GM12878 (cell line): ENCODE measurements around the gene SPRY1. TPM values are rescaled to one million over a fixed set of nuclear protein-coding genes. Genes with fewer than 3 reads are reported as not detected.

Source experiments
- ATAC-seq: fragments of 200-7000 bp; cut with Tn5 transposase; 3 replicates; pipeline ENCODE4 v1.9.1; 2020; ENCODE audit warnings: mild to moderate bottlenecking, moderate library complexity
- BruUV-seq: library from RNA; stranded (reverse); fragments of 400-500 nt; replicated peaks from 2 replicates; lab custom pipeline; 2021; lab: Mats Ljungman, UMichigan
- CTCF ChIA-PET: fragments of 300-600 bp; sonication (Branson Sonifier 250); formaldehyde crosslinking; extraction: SDS; loops from one replicate; lab custom pipeline; 2021; ENCODE audit warnings: inconsistent platforms; lab: Yijun Ruan, JAX
- POLR2A ChIA-PET: fragments of 350-600 bp; formaldehyde crosslinking; extraction: SDS; loops from one replicate; lab custom pipeline; 2021; ENCODE audit warnings: inconsistent platforms; lab: Charles Lee
- RAD21 ChIA-PET: fragments of 300-600 bp; sonication (Branson Sonifier 250); formaldehyde crosslinking; loops from one replicate; lab custom pipeline; 2023; ENCODE audit warnings: antibody characterized with exemption; ENCODE audit not compliant: unreplicated experiment; lab: Charles Lee
- SMC1A ChIA-PET: fragments of 300-600 bp; sonication (Branson Sonifier 250); formaldehyde crosslinking; loops from one replicate; lab custom pipeline; 2023; ENCODE audit not compliant: unreplicated experiment, uncharacterized antibody; lab: Charles Lee
- DNase-seq: peaks from one replicate; pipeline ENCODE4 v3.0.0-alpha.2; 2011; ENCODE audit warnings: low read depth, low spot score
- FAIRE-seq: peaks from 3 replicates; lab custom pipeline; 2011; peaks lifted over from hg19 to GRCh38; lab: Jason Lieb, UNC
- H2AFZ ChIP-seq: 2 replicates; pipeline ENCODE4 v1.6.0; 2011; ENCODE audit warnings: low read depth, low read length, control low read depth; ENCODE audit not compliant: control insufficient read depth
- H3K27ac ChIP-seq: 2 replicates; pipeline ENCODE4 v1.5.1; 2011; ENCODE audit warnings: control low read depth; ENCODE audit not compliant: control insufficient read depth, insufficient read depth
- H3K27me3 ChIP-seq, 2 experiments: replicated peaks in 1 of 2; 2 replicates each; pipeline versions ENCODE4 v1.6.0 to v1.6.1; 2011; ENCODE audit warnings: low read length in 1 of 2; ENCODE audit not compliant: control insufficient read depth in 2 of 2, insufficient read depth in 2 of 2
- H3K36me3 ChIP-seq, 2 experiments: 2 replicates each; pipeline ENCODE4 v1.5.1; 2011; ENCODE audit warnings: low read length in 1 of 2; ENCODE audit not compliant: control insufficient read depth in 2 of 2, insufficient read depth in 2 of 2
- H3K4me1 ChIP-seq: 2 replicates; pipeline ENCODE4 v1.6.1; 2011; ENCODE audit warnings: mild to moderate bottlenecking, low read length, moderate library complexity, mixed read lengths; ENCODE audit not compliant: control insufficient read depth, insufficient read depth
- H3K4me2 ChIP-seq: 2 replicates; pipeline ENCODE4 v1.6.0; 2011; ENCODE audit warnings: control low read depth; ENCODE audit not compliant: control insufficient read depth, insufficient read depth
- H3K4me3 ChIP-seq: fragments of 200-600 bp; sonication (generic); 2 replicates; pipeline ENCODE4 v1.5.1; 2016
- H3K79me2 ChIP-seq: 2 replicates; pipeline ENCODE4 v1.6.0; 2011; ENCODE audit warnings: low read length; ENCODE audit not compliant: control insufficient read depth, insufficient read depth
- H3K9ac ChIP-seq: 2 replicates; pipeline ENCODE4 v1.8.0; 2011; ENCODE audit warnings: low read length, control low read depth, mixed read lengths; ENCODE audit not compliant: control insufficient read depth, insufficient read depth
- H3K9me3 ChIP-seq: replicated peaks from 3 replicates; pipeline ENCODE4 v1.5.1; 2011; ENCODE audit warnings: mild to moderate bottlenecking, low read length; ENCODE audit not compliant: control insufficient read depth, insufficient read depth
- H4K20me1 ChIP-seq: 2 replicates; pipeline ENCODE4 v1.6.0; 2011; ENCODE audit not compliant: control insufficient read depth, insufficient read depth
- BACH1 ChIP-seq: fragments of 450-650 bp; IDR thresholded peaks from 2 replicates; pipeline ENCODE4 v1.6.1; 2017; ENCODE audit warnings: mild to moderate bottlenecking, borderline replicate concordance
- CEBPB ChIP-seq, 2 experiments: fragments of 150-350 bp in 1 of 2; IDR thresholded peaks; 2 replicates each; pipeline ENCODE4 v1.6.1; 2012 to 2014; ENCODE audit warnings: low read depth in 2 of 2, low read length in 2 of 2, borderline replicate concordance in 1 of 2, inconsistent platforms in 1 of 2
- GABPA ChIP-seq: IDR thresholded peaks from 2 replicates; pipeline ENCODE4 v1.6.1; 2014; ENCODE audit warnings: antibody characterized with exemption, low read depth, mild to moderate bottlenecking, inconsistent platforms
- IKZF2 ChIP-seq, 2 experiments: fragments of 450-650 bp; IDR thresholded peaks; 2 replicates each; pipeline ENCODE4 v1.6.1; 2017; ENCODE audit warnings: mild to moderate bottlenecking in 2 of 2, moderate library complexity in 2 of 2
- PRDM15 ChIP-seq: fragments of 450-650 bp; formaldehyde crosslinking; IDR thresholded peaks from 2 replicates; pipeline ENCODE4 v1.4.0; 2020; ENCODE audit warnings: mild to moderate bottlenecking, moderate library complexity
- RAD51 ChIP-seq: fragments of 450-650 bp; IDR thresholded peaks from 2 replicates; pipeline ENCODE4 v1.6.1; 2016; ENCODE audit warnings: moderate library complexity, mild to moderate bottlenecking, inconsistent platforms
- SIX5 ChIP-seq: IDR thresholded peaks from 2 replicates; pipeline ENCODE4 v1.6.1; 2011; ENCODE audit warnings: mild to moderate bottlenecking, low read depth, low read length, moderate library complexity; ENCODE audit not compliant: severe bottlenecking
- SP1 ChIP-seq: IDR thresholded peaks from one replicate; pipeline ENCODE4 v1.6.1; 2011; ENCODE audit warnings: low read depth, low read length
- ZNF274 ChIP-seq: IDR thresholded peaks from one replicate; pipeline ENCODE4 v1.8.0; 2011; ENCODE audit not compliant: insufficient read length, insufficient read depth
- ZNF592 ChIP-seq: fragments of 450-650 bp; IDR thresholded peaks from 2 replicates; pipeline ENCODE4 v1.6.1; 2017; ENCODE audit warnings: mild to moderate bottlenecking, moderate library complexity
- WGBS: methylation state at CpG from one replicate; pipeline ENCODE4 v1.1.6; 2016; ENCODE audit warnings: low lambda C conversion rate; ENCODE audit not compliant: insufficient replicate concordance, insufficient coverage; ENCODE audit errors: missing lambda C conversion rate; 5-methylcytosine and 5-hydroxymethylcytosine counted together
- in situ Hi-C: fragments of 300-500 bp; cut with MboI; formaldehyde crosslinking; loops from 9 replicates; pipeline ENCODE4 v1.14.3; 2018; ENCODE audit warnings: mixed read lengths
- intact Hi-C: fragments of 100-400 bp; cut with micrococcal nuclease; formaldehyde crosslinking; loops from one replicate; pipeline ENCODE4 v1.14.2; 2022; ENCODE audit not compliant: unreplicated experiment
- polyA plus RNA-seq, 11 experiments: library from polyadenylated mRNA; depleted of rRNA in 4 of 11; unstranded in 6 of 11; stranded (reverse) in 5 of 11; fragments of >200 nt; fragmentation: Nextera tagmentation in 4 of 11; fragmentation: Illumina TruSeq in 1 of 11; extraction: Ambion mirVana in 4 of 11; extraction: Trizol in 1 of 11; gene quantifications; 1 replicate in 1 of 11; 2 replicates in 10 of 11; pipeline versions ENCODE4 v1.2.1 to v1.2.3, GENCODE V29; 2011 to 2016; ENCODE audit warnings: inconsistent platforms in 2 of 11, missing spikeins in 2 of 11, low read depth in 1 of 11
- total RNA-seq, 4 experiments: library from RNA; depleted of rRNA in 3 of 4; stranded (reverse); fragments of >200 nt in 3 of 4; fragmentation: Illumina TruSeq in 1 of 4; extraction: Trizol in 1 of 4; gene quantifications; 2 replicates each; pipeline versions ENCODE4 v1.2.1 to v1.2.3, GENCODE V29; 2013 to 2021

Gene SPRY1
- total and polyA plus RNA-seq, 10 of the 15 experiments (the other 5 are each of a cell fraction or from before 2014, with no cell fraction given), result 0.05 to 5.7 (median 0.23) TPM; not detected in 2

DNA sequence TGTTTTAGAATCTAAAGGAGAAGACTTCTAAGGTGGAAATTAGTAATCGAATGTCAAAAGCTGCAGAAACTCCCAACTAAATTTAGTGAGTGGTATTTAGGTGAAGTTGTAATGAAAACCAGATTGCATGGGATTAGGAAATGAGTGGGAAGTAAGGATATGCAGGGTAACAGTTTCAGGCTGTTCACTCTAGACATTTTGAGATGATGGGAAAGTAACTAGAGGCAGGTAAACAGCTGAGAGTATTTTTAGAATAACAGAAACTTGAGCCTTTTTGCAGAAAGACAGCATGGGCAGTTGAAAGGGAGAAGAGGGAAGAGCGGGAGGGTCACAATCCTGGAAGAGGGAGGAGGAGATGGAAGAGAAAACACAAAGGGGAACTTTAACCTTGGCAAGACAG, 12.7 kb downstream of the SPRY1 start:
- H3K4me3 ChIP-seq, result no peak overlapping the region
- BruUV-seq, result no TSS peak
- CTCF ChIA-PET, result interaction anchor here (0.6 to 6.6 kb wide), 8 partner anchors 9 to 448 kb away, joined by 3 to 67 read pairs (median 4); partner anchors contain the start of gene SPRY1
- ATAC-seq, result no peak
- no peak overlapping the region for H3K27ac ChIP-seq
- SMC1A ChIA-PET, result interaction anchor here (1.0 to 5.7 kb wide), 5 partner anchors 9 to 145 kb away, joined by 4 to 45 read pairs (median 6); no protein-coding TSS in a partner anchor
- intact Hi-C loops, result no loop called here
- RAD21 ChIA-PET, result interaction anchor here (1.5 to 7.6 kb wide), 3 partner anchors 11 to 252 kb away, joined by 4 to 66 read pairs (median 6); partner anchors contain the start of gene SPRY1
- H3K9me3 ChIP-seq, result no peaks in the 10 kb centered on the region
- WGBS, result 25% methylated on average over 2 of the region's 2 CpGs
- H3K4me1 ChIP-seq, result peaks cover 17% of the 10 kb centered on the region
- no peak for TF ChIP-seq CEBPB (IDR thresholded peaks at IDR 0.05; ENCODE audit: borderline replicate concordance in 1 of 2, low read depth in 2 of 2, low read length in 2 of 2)
- no peak for TF ChIP-seq SIX5
- no peak for TF ChIP-seq GABPA
- TF ChIP-seq SP1, result no peak
- TF ChIP-seq ZNF274, result no peak
- TF ChIP-seq RAD51, result no peak
- no peak for TF ChIP-seq ZNF592
- no peak for TF ChIP-seq IKZF2 (IDR thresholded peaks at IDR 0.05)
- no peak for TF ChIP-seq PRDM15 (CRISPR knock-in tag)
- TF ChIP-seq BACH1, result no peak
- TF ChIP-seq, all 136 proteins: peak for 0
- POLR2A ChIA-PET, result interaction anchor here (3.0 kb wide), 1 partner anchor 9 kb away, joined by 21 read pairs; no protein-coding TSS in a partner anchor
- no peak overlapping the region for H3K4me2 ChIP-seq
- no peaks in the 10 kb centered on the region for H3K27me3 ChIP-seq
- no peaks in the 10 kb centered on the region for H3K36me3 ChIP-seq
- H3K79me2 ChIP-seq, result no peaks in the 10 kb centered on the region
- H3K9ac ChIP-seq, result no peak overlapping the region
- no peak for DNase-seq
- no peaks in the 10 kb centered on the region for H4K20me1 ChIP-seq
- in situ Hi-C loops, result no loop called here
- no peak for FAIRE-seq
- no peak overlapping the region for H2AFZ ChIP-seq
